ENCODE measurements around the gene DEFB128.

The DEFB128 gene

GRCh38 chr20:145877-146276 lies 43.6 kb downstream of the DEFB128 start:
- DNase-seq = no peak

- no peak for DNase-seq
These were observed 47.2 kb downstream of the DEFB128 start, which contains the start of gene DEFB126 for GRCh38 chr20:142290-142689. DEFB126 (plus strand) TSS chr20:142590; CDS start chr20:142629, 39 bp downstream.

All from CD4-positive, alpha-beta T cell treated with Interleukin-17A for 4 hours (primary cell).